Smooth muscle cell (in vitro differentiated cells): ENCODE data around the gene OLFM3. TPM values are rescaled to one million over a fixed set of nuclear protein-coding genes. Genes with fewer than 3 reads are reported as not detected.

Experiments used
- DNase-seq: peaks from one replicate; lab custom pipeline; 2025; ENCODE audit not compliant: unreplicated experiment; lab: John Stamatoyannopoulos, UW
- H2AFZ ChIP-seq: fragments of 200-600 bp; sonication (generic); 2 replicates; pipeline ENCODE4 v1.6.0; 2016; ENCODE audit warnings: antibody characterized with exemption, low read depth, mild to moderate bottlenecking
- H3F3A ChIP-seq: fragments of 200-600 bp; sonication (generic); 2 replicates; pipeline ENCODE4 v1.6.0; 2017; ENCODE audit warnings: antibody characterized with exemption, low read depth
- H3K27ac ChIP-seq: fragments of 200-600 bp; sonication (generic); 2 replicates; pipeline ENCODE4 v1.5.1; 2016; ENCODE audit warnings: low read depth, mild to moderate bottlenecking
- H3K27me3 ChIP-seq: fragments of 200-600 bp; sonication (generic); 2 replicates; pipeline ENCODE4 v1.6.1; 2016; ENCODE audit warnings: low read depth, mild to moderate bottlenecking
- H3K36me3 ChIP-seq: fragments of 200-600 bp; sonication (generic); 2 replicates; pipeline ENCODE4 v1.5.1; 2016; ENCODE audit warnings: low read depth
- H3K4me1 ChIP-seq: fragments of 200-600 bp; sonication (generic); 2 replicates; pipeline ENCODE4 v1.5.1; 2016; ENCODE audit warnings: low read depth
- H3K4me2 ChIP-seq: fragments of 200-600 bp; sonication (generic); 2 replicates; pipeline ENCODE4 v1.6.0; 2016; ENCODE audit warnings: mild to moderate bottlenecking
- H3K4me3 ChIP-seq: fragments of 200-600 bp; sonication (generic); 2 replicates; pipeline ENCODE4 v1.5.1; 2016; ENCODE audit warnings: mild to moderate bottlenecking
- H3K79me2 ChIP-seq: fragments of 200-600 bp; sonication (generic); 2 replicates; pipeline ENCODE4 v1.6.0; 2016; ENCODE audit warnings: low read depth, mild to moderate bottlenecking
- H3K9ac ChIP-seq: fragments of 200-600 bp; sonication (generic); 2 replicates; pipeline ENCODE4 v1.6.0; 2016; ENCODE audit warnings: low read depth
- H3K9me3 ChIP-seq: fragments of 200-600 bp; sonication (generic); replicated peaks from 2 replicates; pipeline ENCODE4 v1.5.1; 2016; ENCODE audit warnings: low read depth
- H4K20me1 ChIP-seq: fragments of 200-600 bp; sonication (generic); 2 replicates; pipeline ENCODE4 v1.6.0; 2016; ENCODE audit warnings: low read depth
- WGBS: methylation state at CpG from one replicate; pipeline ENCODE4 v1.1.7; 2016; ENCODE audit warnings: low lambda C conversion rate; 5-methylcytosine and 5-hydroxymethylcytosine counted together
- polyA plus RNA-seq: library from polyadenylated mRNA; unstranded; fragments of >200 nt; fragmentation: Nextera tagmentation; extraction: Ambion mirVana; gene quantifications from 2 replicates; pipeline ENCODE4 v1.2.1, GENCODE V29; 2016
- small RNA-seq: library from RNA; depleted of rRNA; stranded (forward); fragments of <200 nt; gene quantifications from one replicate; pipeline ENCODE3, GENCODE V24; 2014
- total RNA-seq: library from RNA; depleted of rRNA; stranded (reverse); fragments of >200 nt; gene quantifications from 2 replicates; pipeline ENCODE4 v1.2.3, GENCODE V29; 2014
- TF ChIP-seq, protein P1 (sequence below): fragments of 200-600 bp; sonication (generic); IDR thresholded peaks from 2 replicates; pipeline ENCODE4 v1.5.1; 2017; ENCODE audit warnings: borderline replicate concordance, mild to moderate bottlenecking, antibody characterized with exemption; ENCODE audit not compliant: insufficient read depth, poor library complexity, severe bottlenecking

OLFM3 gene
- total and polyA plus RNA-seq, 2 experiments from 2014 or later, result 0.22 to 0.35 TPM

DNA sequence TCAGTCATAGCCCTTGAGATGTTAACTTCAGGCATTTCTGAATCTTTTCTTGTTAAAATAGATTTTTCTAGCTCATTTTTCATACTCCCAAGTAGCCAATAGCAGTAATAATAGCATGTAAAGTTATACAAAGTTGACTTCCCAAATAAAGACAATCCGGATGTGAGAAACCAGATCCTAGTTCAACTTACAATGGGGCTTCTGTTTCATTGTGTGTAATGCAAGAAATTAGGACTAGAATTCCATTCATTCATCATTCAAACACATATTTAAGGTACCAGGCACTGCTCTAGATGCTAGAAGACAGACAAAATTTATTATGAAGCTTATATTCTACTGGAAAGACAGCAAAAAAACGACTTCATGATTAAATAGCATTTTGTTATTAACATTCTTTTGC is 240.3 kb downstream of the OLFM3 start:
- Histone ChIP-seq H3K4me1 (no peaks in the 10 kb centered on the region), H3K4me2 (no peak overlapping the region), H3K9me3 (no peaks in the 10 kb centered on the region), H3K36me3 (no peaks in the 10 kb centered on the region), H3K9ac (no peak overlapping the region), H4K20me1 (no peaks in the 10 kb centered on the region), H3K27me3 (no peaks in the 10 kb centered on the region), H2AFZ (no peak overlapping the region), H3F3A (no peaks in the 10 kb centered on the region), H3K4me3 (no peak overlapping the region), H3K79me2 (no peaks in the 10 kb centered on the region), H3K27ac (no peak overlapping the region)
- TF ChIP-seq, protein P1, sequence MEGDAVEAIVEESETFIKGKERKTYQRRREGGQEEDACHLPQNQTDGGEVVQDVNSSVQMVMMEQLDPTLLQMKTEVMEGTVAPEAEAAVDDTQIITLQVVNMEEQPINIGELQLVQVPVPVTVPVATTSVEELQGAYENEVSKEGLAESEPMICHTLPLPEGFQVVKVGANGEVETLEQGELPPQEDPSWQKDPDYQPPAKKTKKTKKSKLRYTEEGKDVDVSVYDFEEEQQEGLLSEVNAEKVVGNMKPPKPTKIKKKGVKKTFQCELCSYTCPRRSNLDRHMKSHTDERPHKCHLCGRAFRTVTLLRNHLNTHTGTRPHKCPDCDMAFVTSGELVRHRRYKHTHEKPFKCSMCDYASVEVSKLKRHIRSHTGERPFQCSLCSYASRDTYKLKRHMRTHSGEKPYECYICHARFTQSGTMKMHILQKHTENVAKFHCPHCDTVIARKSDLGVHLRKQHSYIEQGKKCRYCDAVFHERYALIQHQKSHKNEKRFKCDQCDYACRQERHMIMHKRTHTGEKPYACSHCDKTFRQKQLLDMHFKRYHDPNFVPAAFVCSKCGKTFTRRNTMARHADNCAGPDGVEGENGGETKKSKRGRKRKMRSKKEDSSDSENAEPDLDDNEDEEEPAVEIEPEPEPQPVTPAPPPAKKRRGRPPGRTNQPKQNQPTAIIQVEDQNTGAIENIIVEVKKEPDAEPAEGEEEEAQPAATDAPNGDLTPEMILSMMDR, result no peak
- DNase-seq, result no peak
- WGBS, result 86% methylated on average over 2 of the region's 2 CpGs

Small RNAs within 50 kb of the gene (small RNA-seq; reads per million reads assigned to genes)
- not detected for gene RNU6-352P
